ENCODE results near the gene TSC1. TPM values are rescaled to one million over a fixed set of nuclear protein-coding genes. Genes with fewer than 3 reads are reported as not detected.

Gene TSC1
- total RNA-seq, 1 experiment from 2014 or later, result 59.2 TPM

DNA sequence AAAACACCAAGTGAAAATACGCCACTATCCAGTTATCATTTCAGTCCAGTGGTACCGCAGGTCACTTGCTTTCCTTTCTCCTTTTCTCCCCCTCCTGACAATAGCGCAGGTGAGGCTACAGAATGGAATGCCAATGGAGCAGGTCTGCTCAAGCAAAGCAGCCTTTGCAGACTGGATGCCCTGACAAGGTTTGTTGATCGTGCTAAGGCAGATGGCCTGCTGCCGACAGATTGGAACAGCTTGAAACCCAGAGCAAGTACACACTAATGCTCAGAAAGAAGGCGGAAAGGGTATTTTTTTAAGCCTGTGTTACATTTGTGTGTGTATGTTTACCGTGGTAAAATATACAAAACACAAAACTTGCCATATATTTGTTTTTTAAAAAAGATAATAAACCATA is 46.4 kb downstream of the TSC1 start:
- Histone ChIP-seq H3K79me2 (ENCODE audit: low read length) (no peaks in the 10 kb centered on the region), H2AFZ (ENCODE audit: low read length) (no peak overlapping the region), H3K27ac (ENCODE audit: low read length) (no peak overlapping the region), H3K4me3 (ENCODE audit: low read length) (no peak overlapping the region), H3K9ac (ENCODE audit: low read length) (no peak overlapping the region), H3K4me1 (ENCODE audit: low read length) (peaks cover 12% of the 10 kb centered on the region), H3K9me3 (ENCODE audit: low read length) (no peaks in the 10 kb centered on the region), H3K9me2 (replicated peaks; ENCODE audit: insufficient read depth, low read length) (no peaks in the 10 kb centered on the region), H3K4me2 (ENCODE audit: low read depth, low read length, poor library complexity, severe bottlenecking) (no peak overlapping the region), H3K36me3 (ENCODE audit: insufficient read depth, low read length) (peaks cover 25% of the 10 kb centered on the region), H4K20me1 (ENCODE audit: insufficient read depth, low read depth, low read length) (no peaks in the 10 kb centered on the region), H3K27me3 (ENCODE audit: low read length) (no peaks in the 10 kb centered on the region)
- no peak for DNase-seq

DNA sequence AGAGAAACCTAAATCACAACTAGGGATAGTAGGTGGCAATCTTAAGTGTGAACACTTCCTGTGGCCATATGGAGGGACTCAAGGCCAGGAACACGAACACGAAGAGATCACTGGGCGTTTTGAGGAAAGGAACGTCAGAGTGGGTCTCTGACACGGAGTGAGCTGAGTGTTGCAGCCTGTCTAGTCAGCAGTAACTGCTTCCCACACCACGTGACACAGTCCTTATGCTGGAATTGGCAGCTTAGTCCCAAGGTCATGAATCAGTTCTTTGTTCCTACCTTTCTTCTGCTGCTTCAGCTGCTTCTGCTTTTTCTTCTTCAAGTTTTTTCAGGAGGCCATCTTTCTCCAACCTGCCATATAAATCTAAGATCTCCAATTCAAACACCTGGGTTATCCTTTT is 47.5 kb downstream of the TSC1 start:
- H2AFZ ChIP-seq (ENCODE audit: low read length), result no peak overlapping the region
- no peaks in the 10 kb centered on the region for H3K27me3 ChIP-seq (ENCODE audit: low read length)
- peaks cover 25% of the 10 kb centered on the region for H3K36me3 ChIP-seq (ENCODE audit: insufficient read depth, low read length)
- DNase-seq, result no peak
- no peaks in the 10 kb centered on the region for H3K79me2 ChIP-seq (ENCODE audit: low read length)
- no peak overlapping the region for H3K9ac ChIP-seq (ENCODE audit: low read length)
- no peaks in the 10 kb centered on the region for H3K9me2 ChIP-seq (replicated peaks; ENCODE audit: insufficient read depth, low read length)
- no peaks in the 10 kb centered on the region for H4K20me1 ChIP-seq (ENCODE audit: insufficient read depth, low read depth, low read length)
- H3K4me3 ChIP-seq (ENCODE audit: low read length), result no peak overlapping the region
- H3K4me2 ChIP-seq (ENCODE audit: low read depth, low read length, poor library complexity, severe bottlenecking), result no peak overlapping the region
- H3K4me1 ChIP-seq (ENCODE audit: low read length), result peaks cover 5% of the 10 kb centered on the region
- H3K27ac ChIP-seq (ENCODE audit: low read length), result no peak overlapping the region
- H3K9me3 ChIP-seq (ENCODE audit: low read length), result no peaks in the 10 kb centered on the region

DNA sequence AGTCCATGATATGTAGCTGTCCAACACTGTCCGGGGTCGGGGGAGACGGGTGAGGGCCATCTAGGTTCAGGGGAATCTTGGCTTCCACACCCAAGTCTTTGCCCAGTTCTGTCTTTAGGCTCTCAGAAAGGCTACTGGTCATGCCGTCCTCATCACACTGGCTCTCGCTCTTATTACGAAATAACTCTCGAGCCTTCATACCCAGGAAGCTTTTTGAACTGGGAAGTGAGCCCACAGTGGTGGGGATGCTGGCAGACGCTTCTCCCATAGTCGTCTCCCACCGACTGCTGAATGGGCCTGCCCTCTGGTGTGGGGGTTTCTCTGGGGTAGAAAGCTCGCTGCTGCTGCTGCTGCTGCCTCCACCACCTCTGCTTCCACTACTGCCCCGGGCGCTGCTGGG is 48.2 kb downstream of the TSC1 start:
- Histone ChIP-seq H2AFZ (ENCODE audit: low read length) (no peak overlapping the region), H3K9me3 (ENCODE audit: low read length) (no peaks in the 10 kb centered on the region), H3K79me2 (ENCODE audit: low read length) (no peaks in the 10 kb centered on the region), H3K4me3 (ENCODE audit: low read length) (no peak overlapping the region), H3K4me1 (ENCODE audit: low read length) (no peaks in the 10 kb centered on the region), H3K9me2 (replicated peaks; ENCODE audit: insufficient read depth, low read length) (no peaks in the 10 kb centered on the region), H4K20me1 (ENCODE audit: insufficient read depth, low read depth, low read length) (no peaks in the 10 kb centered on the region), H3K27ac (ENCODE audit: low read length) (no peak overlapping the region), H3K4me2 (ENCODE audit: low read depth, low read length, poor library complexity, severe bottlenecking) (no peak overlapping the region), H3K36me3 (ENCODE audit: insufficient read depth, low read length) (peaks cover 20% of the 10 kb centered on the region), H3K27me3 (ENCODE audit: low read length) (no peaks in the 10 kb centered on the region), H3K9ac (ENCODE audit: low read length) (no peak overlapping the region)
- DNase-seq, result no peak

DNA sequence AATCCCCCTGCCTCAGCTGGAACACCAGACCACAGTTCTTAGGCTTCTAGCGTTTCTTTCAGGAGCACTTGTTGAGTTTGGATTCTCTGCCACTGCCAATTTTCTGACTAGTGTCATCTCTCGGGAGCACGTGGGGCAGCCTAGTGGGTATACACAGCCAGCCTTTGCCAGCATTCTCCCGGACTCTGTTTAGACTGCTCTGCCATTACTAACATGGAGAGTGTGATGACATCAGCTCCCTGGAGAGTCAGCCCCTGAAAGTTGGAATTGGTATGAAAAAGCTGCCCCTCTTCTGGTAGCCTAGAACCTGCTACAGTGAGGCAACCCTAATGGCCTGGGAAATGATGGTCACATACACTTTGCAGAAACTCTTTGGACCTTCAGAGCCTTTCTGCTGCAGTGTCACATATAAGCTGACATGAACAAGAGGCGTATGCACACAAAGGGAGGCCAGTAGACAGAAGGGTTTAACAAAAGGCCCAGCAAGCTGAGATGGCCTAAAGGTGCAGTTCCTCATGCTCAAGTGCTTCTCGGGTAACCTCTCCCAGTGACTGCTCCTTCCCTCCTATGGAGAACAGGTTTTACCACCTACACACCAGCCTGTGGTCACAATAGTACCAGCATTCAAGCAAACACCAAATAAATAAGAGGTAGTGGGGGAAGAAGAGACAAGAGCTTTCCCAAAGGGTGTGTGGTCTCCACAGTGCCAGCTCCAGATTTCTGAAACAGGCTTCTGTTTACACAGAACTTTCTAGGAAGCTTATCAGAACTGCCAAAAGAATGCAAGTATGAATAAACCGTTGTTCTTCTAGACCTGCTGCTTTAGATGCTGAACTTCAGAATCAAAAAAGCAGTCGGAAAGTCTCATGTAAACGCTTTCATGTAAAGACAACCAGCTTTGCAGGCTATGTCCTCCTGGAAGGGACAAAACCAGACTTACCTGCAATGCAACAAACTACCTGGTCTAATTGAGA is 49.3 kb downstream of the TSC1 start:
- H3K36me3 ChIP-seq (ENCODE audit: insufficient read depth, low read length), result peaks cover 10% of the 10 kb centered on the region; the same call in 1 of the 2 replicates
- H3K4me2 ChIP-seq (ENCODE audit: low read depth, low read length, poor library complexity, severe bottlenecking), result no peak overlapping the region

DNA sequence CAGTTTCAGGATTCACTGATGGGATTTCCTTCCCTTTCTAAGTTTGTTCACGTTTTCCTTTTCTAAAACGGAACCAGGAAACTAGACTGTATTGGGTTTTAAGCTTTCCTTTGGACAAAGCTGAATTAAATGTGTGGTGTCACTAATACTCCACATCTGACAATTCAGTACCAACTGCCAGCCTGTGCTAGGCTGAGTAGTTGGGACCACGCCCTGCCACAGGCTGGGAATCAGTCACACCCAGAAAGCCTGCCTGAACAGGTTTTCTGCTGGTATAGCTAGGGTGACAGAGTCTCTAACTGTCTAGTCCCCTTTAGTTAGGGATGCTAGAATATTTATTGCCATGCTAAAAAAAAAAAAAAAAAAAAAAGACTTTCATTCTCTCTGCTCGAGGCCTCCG is 50.1 kb downstream of the TSC1 start:
- Histone ChIP-seq H3K4me3 (ENCODE audit: low read length) (no peak overlapping the region), H3K9me2 (replicated peaks; ENCODE audit: insufficient read depth, low read length) (no peaks in the 10 kb centered on the region), H3K36me3 (ENCODE audit: insufficient read depth, low read length) (0 out of 2 replicates have a peak, but pooled peaks cover 10% of the 10 kb centered on the region), H4K20me1 (ENCODE audit: insufficient read depth, low read depth, low read length) (no peaks in the 10 kb centered on the region), H3K4me2 (ENCODE audit: low read depth, low read length, poor library complexity, severe bottlenecking) (no peak overlapping the region), H3K9me3 (ENCODE audit: low read length) (no peaks in the 10 kb centered on the region), H3K27me3 (ENCODE audit: low read length) (no peaks in the 10 kb centered on the region), H3K9ac (ENCODE audit: low read length) (no peak overlapping the region), H2AFZ (ENCODE audit: low read length) (no peak overlapping the region), H3K27ac (ENCODE audit: low read length) (no peak overlapping the region), H3K4me1 (ENCODE audit: low read length) (peaks cover 5% of the 10 kb centered on the region), H3K79me2 (ENCODE audit: low read length) (no peaks in the 10 kb centered on the region)
- DNase-seq, result no peak

More for the DNA sequence above, 49.3 kb downstream of the TSC1 start:
- Histone ChIP-seq H3K9me2 (replicated peaks; ENCODE audit: insufficient read depth, low read length) (no peaks in the 10 kb centered on the region), H4K20me1 (ENCODE audit: insufficient read depth, low read depth, low read length) (no peaks in the 10 kb centered on the region), H3K9me3 (ENCODE audit: low read length) (no peaks in the 10 kb centered on the region), H3K79me2 (ENCODE audit: low read length) (no peaks in the 10 kb centered on the region), H3K4me1 (ENCODE audit: low read length) (no peaks in the 10 kb centered on the region), H3K27me3 (ENCODE audit: low read length) (no peaks in the 10 kb centered on the region), H3K9ac (ENCODE audit: low read length) (no peak overlapping the region), H3K4me3 (ENCODE audit: low read length) (no peak overlapping the region), H2AFZ (ENCODE audit: low read length) (no peak overlapping the region), H3K27ac (ENCODE audit: low read length) (no peak overlapping the region)
- no peak for DNase-seq

DNA sequence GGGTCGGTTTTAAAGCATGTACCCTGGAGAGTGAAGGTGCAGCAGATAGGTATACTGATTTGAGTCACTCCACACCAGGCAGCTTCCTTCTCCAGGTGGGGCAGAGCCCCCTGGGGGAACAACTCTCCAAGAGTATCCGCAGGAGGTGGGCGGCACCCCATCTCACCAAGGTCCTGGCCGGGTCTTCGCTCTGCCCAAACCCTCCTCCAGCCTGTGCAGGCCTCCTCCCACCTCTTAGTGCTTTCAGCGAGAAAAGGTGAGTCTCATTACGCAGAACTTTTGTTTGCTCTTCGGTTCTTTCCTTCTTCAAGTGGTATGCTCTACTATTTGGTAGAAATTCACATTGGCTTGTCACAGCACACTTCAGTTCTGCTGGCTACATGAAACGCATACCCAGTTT is 52.0 kb downstream of the TSC1 start:
- H3K9ac ChIP-seq (ENCODE audit: low read length), result no peak overlapping the region
- H3K4me1 ChIP-seq (ENCODE audit: low read length), result peaks cover 24% of the 10 kb centered on the region
- H3K27me3 ChIP-seq (ENCODE audit: low read length), result no peaks in the 10 kb centered on the region
- H2AFZ ChIP-seq (ENCODE audit: low read length), result no peak overlapping the region
- H4K20me1 ChIP-seq (ENCODE audit: insufficient read depth, low read depth, low read length), result no peaks in the 10 kb centered on the region
- no peaks in the 10 kb centered on the region for H3K9me3 ChIP-seq (ENCODE audit: low read length)
- H3K4me3 ChIP-seq (ENCODE audit: low read length), result no peak overlapping the region
- no peak overlapping the region for H3K27ac ChIP-seq (ENCODE audit: low read length)
- no peak for DNase-seq
- 0 out of 2 replicates have a peak, but pooled peaks cover 10% of the 10 kb centered on the region for H3K36me3 ChIP-seq (ENCODE audit: insufficient read depth, low read length)
- H3K9me2 ChIP-seq (replicated peaks; ENCODE audit: insufficient read depth, low read length), result no peaks in the 10 kb centered on the region
- no peaks in the 10 kb centered on the region for H3K79me2 ChIP-seq (ENCODE audit: low read length)
- no peak overlapping the region for H3K4me2 ChIP-seq (ENCODE audit: low read depth, low read length, poor library complexity, severe bottlenecking)

DNA sequence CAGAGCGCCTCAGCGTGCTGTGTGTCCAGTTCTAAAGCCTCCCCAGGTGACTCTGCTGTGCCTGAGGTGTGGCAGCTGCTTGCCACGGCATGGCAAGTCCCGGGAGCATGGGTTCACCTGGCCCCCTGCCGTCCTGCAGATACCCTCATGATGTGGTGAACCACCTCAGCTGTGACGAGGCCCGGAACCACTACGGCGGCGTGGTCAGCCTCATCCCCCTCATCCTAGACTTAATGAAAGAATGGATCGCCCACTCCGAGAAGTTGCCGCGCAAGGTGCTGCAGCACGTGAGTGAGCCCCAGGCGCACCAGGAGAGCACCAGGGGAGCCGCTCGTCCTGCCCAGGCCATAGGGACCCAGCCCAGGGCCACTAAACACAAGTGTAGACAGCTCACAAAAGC is 56.3 kb downstream of the TSC1 start:
- Histone ChIP-seq H3K4me3 (ENCODE audit: low read length) (peak overlapping the region; percentile 43; the same call in 1 of the 2 replicates), H4K20me1 (ENCODE audit: insufficient read depth, low read depth, low read length) (no peaks in the 10 kb centered on the region), H3K4me1 (ENCODE audit: low read length) (peaks cover 26% of the 10 kb centered on the region), H3K36me3 (ENCODE audit: insufficient read depth, low read length) (no peaks in the 10 kb centered on the region), H3K9me3 (ENCODE audit: low read length) (no peaks in the 10 kb centered on the region), H2AFZ (ENCODE audit: low read length) (no peak overlapping the region), H3K9me2 (replicated peaks; ENCODE audit: insufficient read depth, low read length) (no peaks in the 10 kb centered on the region), H3K4me2 (ENCODE audit: low read depth, low read length, poor library complexity, severe bottlenecking) (peak overlapping the region; percentile 58), H3K27me3 (ENCODE audit: low read length) (no peaks in the 10 kb centered on the region), H3K27ac (ENCODE audit: low read length) (peak overlapping the region; percentile 76), H3K79me2 (ENCODE audit: low read length) (no peaks in the 10 kb centered on the region), H3K9ac (ENCODE audit: low read length) (peak overlapping the region; percentile 51)
- peak; percentile 48 for DNase-seq

DNA sequence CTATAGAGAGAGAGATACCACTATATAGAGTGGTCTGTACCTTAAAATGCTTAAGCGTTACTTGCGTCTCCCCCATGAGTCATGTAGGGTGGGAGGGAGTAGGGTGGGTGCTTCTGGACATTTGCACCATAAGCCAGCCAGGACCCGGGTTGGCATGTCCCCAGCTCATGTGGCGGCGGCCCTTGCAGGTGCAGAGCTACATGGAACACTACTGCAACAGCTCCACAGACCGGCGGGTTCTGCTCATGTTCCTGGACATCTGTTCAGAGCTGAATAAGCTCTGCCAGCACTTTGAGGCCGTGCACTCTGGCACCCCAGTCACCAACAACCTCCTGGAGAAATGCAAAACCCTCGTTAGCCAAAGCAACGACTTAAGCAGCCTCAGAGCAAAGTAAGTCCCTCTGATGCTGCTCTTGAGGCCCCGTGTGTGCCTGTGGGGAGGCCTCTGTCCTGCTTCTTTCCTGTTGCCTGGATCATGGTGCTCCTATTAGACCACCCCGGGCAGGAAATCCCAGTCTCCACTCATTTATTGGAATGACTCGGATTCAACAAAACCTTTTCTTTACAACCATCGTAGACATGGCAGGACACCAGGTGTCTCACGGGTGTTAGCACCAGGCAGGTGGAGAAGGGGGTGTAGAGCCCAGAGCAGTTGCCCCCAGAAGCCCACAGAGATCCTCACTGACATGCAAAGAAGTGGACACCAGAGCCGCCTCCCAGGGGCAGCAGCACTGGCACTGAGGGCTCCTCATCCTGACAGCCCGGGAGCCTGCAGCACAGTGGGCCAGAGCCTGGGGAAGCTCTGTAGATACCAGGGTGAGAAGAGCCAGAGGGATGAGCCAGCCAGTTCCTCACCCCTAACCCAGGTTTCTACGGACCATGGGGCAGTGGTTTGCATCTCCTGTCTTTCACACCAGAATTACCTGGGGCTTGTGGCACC is 57.0 kb downstream of the TSC1 start:
- DNase-seq, result peak; percentile 57
- Histone ChIP-seq H2AFZ (ENCODE audit: low read length) (no peak overlapping the region), H3K36me3 (ENCODE audit: insufficient read depth, low read length) (no peaks in the 10 kb centered on the region), H4K20me1 (ENCODE audit: insufficient read depth, low read depth, low read length) (no peaks in the 10 kb centered on the region), H3K4me2 (ENCODE audit: low read depth, low read length, poor library complexity, severe bottlenecking) (peak overlapping the region; percentile 58), H3K4me3 (ENCODE audit: low read length) (peak overlapping the region; percentile 43; the same call in 1 of the 2 replicates), H3K4me1 (ENCODE audit: low read length) (peaks cover 26% of the 10 kb centered on the region), H3K9me2 (replicated peaks; ENCODE audit: insufficient read depth, low read length) (no peaks in the 10 kb centered on the region), H3K27ac (ENCODE audit: low read length) (no peak overlapping the region), H3K9me3 (ENCODE audit: low read length) (no peaks in the 10 kb centered on the region), H3K79me2 (ENCODE audit: low read length) (no peaks in the 10 kb centered on the region), H3K27me3 (ENCODE audit: low read length) (no peaks in the 10 kb centered on the region), H3K9ac (ENCODE audit: low read length) (peak overlapping the region; percentile 51)

All from Karpas-422 (cell line).